ENCODE results near the gene POLA1.

GRCh38 chrX:25029288-25029825, 335.6 kb downstream of the POLA1 start:
- TF ChIP-seq CTCF (IDR thresholded peaks at IDR 0.05; ENCODE audit: insufficient read depth, low read length) (no peak), POLR2AphosphoS5 (IDR thresholded peaks at IDR 0.05; ENCODE audit: low read depth) (no peak), REST (IDR thresholded peaks at IDR 0.05; ENCODE audit: insufficient replicate concordance, low read depth) (no peak)

Data from HL-60 (cell line).